GM12865 (cell line): ENCODE results near the gene RBPJ.
"Not testable (repeated sequence)": the region's sequence is repeated elsewhere in the genome, so short reads cannot be mapped to it uniquely, and the experiment has no call there.

Experiments used
- DNase-seq: peaks from one replicate; pipeline ENCODE4 v3.0.0; 2010; ENCODE audit warnings: low read depth
- H3K4me3 ChIP-seq: 2 replicates; pipeline ENCODE4 v1.5.1; 2011; ENCODE audit warnings: mild to moderate bottlenecking, low read depth, low read length, control low read depth
- TF ChIP-seq, protein P1 (sequence below): IDR thresholded peaks from 2 replicates; pipeline ENCODE4 v1.5.1; 2011; ENCODE audit warnings: low read length, control low read depth, low read depth, inconsistent platforms; ENCODE audit not compliant: insufficient read depth; ENCODE audit errors: missing control alignments

Gene RBPJ

DNA sequence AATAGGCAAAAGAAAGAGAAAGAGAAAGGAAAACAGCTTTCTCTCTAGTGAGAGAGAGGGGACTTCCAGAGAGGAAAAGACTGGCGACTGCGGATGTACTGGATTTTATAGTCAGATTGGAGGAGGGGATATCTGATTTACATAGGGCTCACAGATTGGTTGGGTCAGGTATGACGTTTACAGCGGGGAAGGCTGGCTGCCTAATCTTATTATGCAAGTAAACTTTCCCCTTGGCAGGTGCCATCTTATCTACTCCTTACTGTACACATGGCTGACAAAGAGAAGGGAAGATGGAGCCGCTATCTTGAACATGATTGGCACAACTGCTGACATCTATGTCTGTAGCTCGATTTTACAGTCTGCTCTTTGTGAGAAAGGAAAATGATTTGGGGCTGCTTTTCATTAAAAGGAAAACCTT lies 25.4 kb downstream of the RBPJ start:
- no peak overlapping the region for H3K4me3 ChIP-seq
- peak; percentile 60 for DNase-seq
- TF ChIP-seq, protein P1, sequence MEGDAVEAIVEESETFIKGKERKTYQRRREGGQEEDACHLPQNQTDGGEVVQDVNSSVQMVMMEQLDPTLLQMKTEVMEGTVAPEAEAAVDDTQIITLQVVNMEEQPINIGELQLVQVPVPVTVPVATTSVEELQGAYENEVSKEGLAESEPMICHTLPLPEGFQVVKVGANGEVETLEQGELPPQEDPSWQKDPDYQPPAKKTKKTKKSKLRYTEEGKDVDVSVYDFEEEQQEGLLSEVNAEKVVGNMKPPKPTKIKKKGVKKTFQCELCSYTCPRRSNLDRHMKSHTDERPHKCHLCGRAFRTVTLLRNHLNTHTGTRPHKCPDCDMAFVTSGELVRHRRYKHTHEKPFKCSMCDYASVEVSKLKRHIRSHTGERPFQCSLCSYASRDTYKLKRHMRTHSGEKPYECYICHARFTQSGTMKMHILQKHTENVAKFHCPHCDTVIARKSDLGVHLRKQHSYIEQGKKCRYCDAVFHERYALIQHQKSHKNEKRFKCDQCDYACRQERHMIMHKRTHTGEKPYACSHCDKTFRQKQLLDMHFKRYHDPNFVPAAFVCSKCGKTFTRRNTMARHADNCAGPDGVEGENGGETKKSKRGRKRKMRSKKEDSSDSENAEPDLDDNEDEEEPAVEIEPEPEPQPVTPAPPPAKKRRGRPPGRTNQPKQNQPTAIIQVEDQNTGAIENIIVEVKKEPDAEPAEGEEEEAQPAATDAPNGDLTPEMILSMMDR: no peak

DNA sequence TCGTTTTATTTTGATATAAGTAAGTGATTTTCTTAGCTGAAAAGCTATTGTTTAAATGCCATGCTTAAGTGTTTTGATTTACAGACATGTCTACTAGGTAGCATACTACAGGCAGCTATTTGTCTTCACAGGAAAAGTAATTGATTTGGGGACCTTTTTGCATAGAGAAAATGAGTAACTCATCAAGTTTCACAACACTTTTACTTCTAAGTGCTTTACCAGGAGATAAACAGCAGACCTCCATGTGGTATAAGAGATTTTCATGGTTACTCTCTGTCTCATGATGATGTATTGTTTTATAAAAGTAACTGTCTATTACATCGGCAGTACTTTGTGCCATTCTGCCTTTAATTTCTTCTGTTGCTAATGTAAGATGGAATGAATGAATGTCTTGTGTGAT lies 28.7 kb downstream of the RBPJ start:
- TF ChIP-seq, protein P1: no peak
- DNase-seq: no peak
- H3K4me3 ChIP-seq: no peak overlapping the region

DNA sequence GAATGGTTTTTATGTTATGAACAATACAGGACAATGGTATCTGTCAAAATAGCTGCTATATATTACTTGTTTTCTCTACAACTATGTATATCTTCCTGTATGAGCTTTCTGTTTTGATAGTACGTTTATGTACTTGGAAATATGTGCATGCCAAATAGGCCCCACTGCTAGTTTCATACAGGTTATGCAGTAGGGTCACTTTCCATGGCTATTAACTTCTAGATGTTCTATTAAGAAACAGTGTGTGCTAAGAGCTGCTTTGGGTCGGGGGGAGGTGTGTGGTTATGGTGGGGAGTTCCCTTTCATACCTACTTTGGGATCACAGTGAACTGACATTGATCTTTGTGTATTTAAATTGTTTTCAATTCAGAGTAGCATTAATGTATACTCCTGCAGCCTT lies 30.9 kb downstream of the RBPJ start:
- DNase-seq: peak; percentile 36
- TF ChIP-seq, protein P1: no peak
- H3K4me3 ChIP-seq: no peak overlapping the region

DNA sequence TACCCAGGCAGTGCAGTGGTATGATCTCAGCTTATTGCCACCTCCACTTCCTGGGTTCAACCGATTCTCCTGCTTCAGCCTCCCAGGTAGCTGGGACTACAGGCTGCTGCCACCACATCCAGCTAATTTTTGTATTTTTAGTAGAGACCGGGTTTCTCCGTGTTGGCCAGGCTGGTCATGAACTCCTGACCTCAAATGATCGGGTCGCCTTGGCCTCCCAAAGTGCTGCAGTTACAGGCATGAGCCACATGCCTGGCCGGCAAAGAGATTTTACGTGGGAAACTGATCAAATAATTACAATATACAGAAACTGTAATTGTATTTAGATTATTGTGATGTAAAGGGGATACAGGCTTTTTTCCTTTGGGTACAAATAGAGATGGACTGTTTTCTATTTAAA lies 33.7 kb downstream of the RBPJ start:
- TF ChIP-seq, protein P1: no peak
- DNase-seq: no peak
- no peak overlapping the region for H3K4me3 ChIP-seq

DNA sequence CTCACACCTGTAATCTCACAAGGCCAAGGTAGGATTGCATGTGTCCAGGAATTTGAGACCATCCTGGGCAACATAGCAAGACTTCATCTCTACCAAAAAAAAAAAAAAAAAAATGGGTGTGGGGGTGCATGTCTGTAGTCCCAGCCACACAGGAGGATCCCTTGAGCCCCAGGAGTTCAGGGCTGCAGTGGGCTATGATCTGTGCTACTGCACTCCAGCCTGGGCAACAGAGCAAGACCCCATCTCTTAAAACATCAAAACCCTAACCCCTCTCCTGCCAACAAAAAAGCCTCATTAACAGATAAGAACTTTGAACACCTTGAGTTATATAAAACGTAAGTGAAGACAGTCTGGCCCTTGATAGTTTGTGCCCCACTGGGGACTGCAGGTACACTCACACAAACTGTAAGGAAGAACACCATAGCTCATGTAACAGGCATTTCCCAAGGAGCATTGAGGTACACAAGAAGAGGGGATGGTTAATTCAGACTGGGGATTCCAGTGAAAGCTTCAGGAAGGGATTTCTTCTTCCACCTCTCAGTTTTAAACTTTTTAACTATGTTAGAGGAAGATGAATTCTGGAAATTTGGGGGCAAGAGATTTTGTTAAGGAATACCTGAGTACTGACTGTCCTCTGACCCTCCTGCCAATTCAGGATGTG lies 34.7 kb downstream of the RBPJ start:
- no peak for DNase-seq
- TF ChIP-seq, protein P1: no peak
- no peak overlapping the region for H3K4me3 ChIP-seq

DNA sequence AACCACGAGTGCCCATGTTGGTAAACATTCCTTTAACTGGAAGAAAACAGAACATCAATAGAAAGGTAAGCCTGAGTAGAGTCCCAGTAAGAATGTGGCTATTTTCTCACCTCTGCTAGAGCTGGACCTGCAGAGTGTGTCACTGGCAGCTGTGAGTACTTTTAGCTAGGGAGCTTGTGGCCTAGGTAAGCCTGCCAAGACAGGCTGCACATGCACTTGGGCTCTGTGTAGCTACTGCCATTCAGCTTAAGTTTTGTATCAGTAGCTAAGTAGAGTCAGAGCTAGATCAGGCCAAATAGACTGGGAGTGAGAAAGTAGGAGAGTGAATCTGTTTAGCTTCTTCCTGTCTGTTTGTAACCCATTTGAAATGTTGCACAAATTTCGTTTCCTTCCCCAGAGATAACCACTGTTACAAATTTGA lies 35.3 kb downstream of the RBPJ start:
- peak; percentile 50 for DNase-seq
- H3K4me3 ChIP-seq: no peak overlapping the region

DNA sequence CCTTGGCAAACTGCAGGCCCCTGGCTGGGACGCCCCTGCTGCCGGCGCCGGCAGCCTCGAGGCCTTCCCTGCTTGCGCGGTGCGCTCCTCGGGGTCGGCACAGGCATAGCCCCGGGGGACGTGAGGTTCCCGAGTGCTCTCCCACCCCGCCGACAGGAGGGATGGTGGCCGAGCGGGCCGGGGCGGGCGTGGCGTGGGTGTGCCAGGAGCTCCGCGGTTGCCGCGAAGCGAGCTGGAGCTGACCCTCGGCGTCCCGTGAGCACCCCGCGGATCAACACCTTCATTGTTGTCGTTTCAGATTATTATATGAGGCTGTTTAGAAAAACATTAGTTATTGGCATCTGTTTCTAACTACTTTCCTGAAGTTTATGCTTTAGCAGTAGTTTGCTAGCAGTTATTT lies 38.7 kb downstream of the RBPJ start:
- H3K4me3 ChIP-seq, DNase-seq: not testable (repeated sequence)

More for the DNA sequence above, 35.3 kb downstream of the RBPJ start:
- TF ChIP-seq, protein P1: no peak
